ENCODE measurements around the gene POLE2. TPM values are rescaled to one million over a fixed set of nuclear protein-coding genes. Genes with fewer than 3 reads are reported as not detected.
"Not testable (repeated sequence)": the region's sequence is repeated elsewhere in the genome, so short reads cannot be mapped to it uniquely, and the experiment has no call there.

Gene POLE2, protein sequence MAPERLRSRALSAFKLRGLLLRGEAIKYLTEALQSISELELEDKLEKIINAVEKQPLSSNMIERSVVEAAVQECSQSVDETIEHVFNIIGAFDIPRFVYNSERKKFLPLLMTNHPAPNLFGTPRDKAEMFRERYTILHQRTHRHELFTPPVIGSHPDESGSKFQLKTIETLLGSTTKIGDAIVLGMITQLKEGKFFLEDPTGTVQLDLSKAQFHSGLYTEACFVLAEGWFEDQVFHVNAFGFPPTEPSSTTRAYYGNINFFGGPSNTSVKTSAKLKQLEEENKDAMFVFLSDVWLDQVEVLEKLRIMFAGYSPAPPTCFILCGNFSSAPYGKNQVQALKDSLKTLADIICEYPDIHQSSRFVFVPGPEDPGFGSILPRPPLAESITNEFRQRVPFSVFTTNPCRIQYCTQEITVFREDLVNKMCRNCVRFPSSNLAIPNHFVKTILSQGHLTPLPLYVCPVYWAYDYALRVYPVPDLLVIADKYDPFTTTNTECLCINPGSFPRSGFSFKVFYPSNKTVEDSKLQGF
- 22.0 and 36.1 TPM in 2 replicates for total RNA-seq

DNA sequence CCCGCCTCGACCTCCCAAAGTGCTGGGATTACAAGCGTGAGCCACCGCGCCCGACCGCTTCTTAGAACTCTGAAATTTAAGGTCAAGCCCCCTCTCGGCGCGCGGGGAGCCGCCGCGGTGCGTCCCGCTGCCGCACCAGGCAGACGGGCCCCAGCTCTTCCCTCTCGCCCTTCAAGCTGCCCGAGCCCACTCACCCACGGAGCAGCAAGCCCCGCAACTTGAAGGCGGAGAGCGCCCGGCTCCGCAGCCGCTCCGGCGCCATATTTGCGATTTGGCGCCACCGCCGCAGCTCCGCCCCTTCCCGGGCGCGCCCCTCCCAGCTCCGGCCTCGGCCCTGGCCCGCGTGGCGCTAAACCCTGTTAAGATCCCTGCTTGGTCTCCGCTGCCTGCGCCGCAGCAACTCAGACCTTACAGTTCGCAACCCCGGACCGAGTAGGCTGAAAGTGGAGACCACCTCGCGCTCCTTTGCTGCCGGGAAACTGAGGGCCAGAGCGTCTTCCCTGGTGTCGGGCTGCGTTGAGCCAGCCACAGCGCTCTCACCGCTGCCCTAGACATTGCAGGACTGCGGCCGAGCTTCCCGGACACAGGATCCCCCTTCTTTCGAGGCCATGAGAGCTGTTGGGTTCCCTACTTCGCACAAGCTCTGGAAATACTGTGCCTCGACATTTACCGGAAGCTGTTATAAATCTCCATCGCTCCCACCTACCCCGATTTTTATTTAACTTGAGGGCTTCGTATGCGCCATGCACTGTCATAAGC, at the start of gene POLE2:
TSS of gene POLE2 (minus strand) at position 273 of the 759 bp plus-strand sequence. CDS start at position 262, 11 bp downstream.
- no peak for DNase-seq (ENCODE audit: low read depth)
- peak within 1 kb of the TSS; percentile 79 for H3K4me3 ChIP-seq (ENCODE audit: low read depth, low read length)
- TF ChIP-seq CTCF (conservative IDR thresholded peaks at IDR 0.05; ENCODE audit: low read depth, low read length): no peak

GRCh38 chr14:49735669-49736068, 47.7 kb upstream of the POLE2 start:
- not testable (repeated sequence) for DNase-seq (ENCODE audit: low read depth); H3K4me3 ChIP-seq (ENCODE audit: low read depth, low read length)

GRCh38 chr14:49733836-49734235, 45.8 kb upstream of the POLE2 start:
- no peak for DNase-seq (ENCODE audit: low read depth)
- no peak for TF ChIP-seq CTCF (conservative IDR thresholded peaks at IDR 0.05; ENCODE audit: low read depth, low read length)
- no peak overlapping the region for H3K4me3 ChIP-seq (ENCODE audit: low read depth, low read length)

DNA sequence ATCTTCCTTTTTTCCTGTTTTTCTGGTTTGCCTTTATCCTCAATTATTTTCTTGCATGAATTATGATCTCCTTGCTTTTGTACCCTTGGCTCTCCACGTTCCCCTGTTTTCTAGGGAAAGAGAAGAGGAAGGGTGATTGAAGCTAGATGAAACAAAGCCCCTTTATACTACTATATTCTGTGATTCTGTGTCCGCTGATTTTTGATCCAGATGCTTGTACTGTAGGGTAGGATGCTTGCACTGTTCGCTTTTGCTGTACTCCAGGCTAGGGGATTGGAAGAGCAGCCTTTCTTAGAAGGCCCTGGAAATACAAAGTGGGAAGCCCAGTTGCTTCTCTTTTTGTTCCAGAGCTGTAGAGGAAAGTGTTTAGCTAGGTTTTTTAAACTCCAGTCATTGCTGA, 44.9 kb upstream of the POLE2 start:
- TF ChIP-seq CTCF (conservative IDR thresholded peaks at IDR 0.05; ENCODE audit: low read depth, low read length): no peak
- DNase-seq (ENCODE audit: low read depth): no peak
- no peak overlapping the region for H3K4me3 ChIP-seq (ENCODE audit: low read depth, low read length)

- no peak for DNase-seq (ENCODE audit: low read depth)
- TF ChIP-seq CTCF (conservative IDR thresholded peaks at IDR 0.05; ENCODE audit: low read depth, low read length): no peak
- H3K4me3 ChIP-seq (ENCODE audit: low read depth, low read length): no peak overlapping the region
These were observed 39.2 kb upstream of the POLE2 start for GRCh38 chr14:49727171-49727570.

GRCh38 chr14:49721733-49722435, 33.9 kb upstream of the POLE2 start:
- H3K4me3 ChIP-seq (ENCODE audit: low read depth, low read length); DNase-seq (ENCODE audit: low read depth): not testable (repeated sequence)

DNA sequence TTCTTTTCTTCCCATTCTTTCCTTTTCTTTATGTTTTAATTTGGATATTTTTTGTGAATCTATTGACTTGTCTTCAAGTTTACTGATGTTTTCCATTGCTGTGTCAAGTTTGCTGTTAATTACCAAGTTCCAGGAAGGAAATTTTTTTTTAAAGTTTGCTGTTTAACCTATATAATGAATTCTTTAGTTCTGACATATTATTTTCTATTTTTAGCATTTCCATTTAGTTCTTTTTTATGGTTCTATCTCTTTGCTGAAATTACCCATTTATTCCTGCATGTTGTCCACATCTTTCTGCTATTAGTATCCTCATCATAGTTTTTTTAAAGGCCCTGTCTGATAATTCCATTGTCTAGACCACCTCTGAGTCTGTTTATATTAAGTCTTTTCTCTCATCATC, 32.7 kb upstream of the POLE2 start:
- no peak overlapping the region for H3K4me3 ChIP-seq (ENCODE audit: low read depth, low read length)
- no peak for TF ChIP-seq CTCF (conservative IDR thresholded peaks at IDR 0.05; ENCODE audit: low read depth, low read length)
- DNase-seq (ENCODE audit: low read depth): no peak

DNA sequence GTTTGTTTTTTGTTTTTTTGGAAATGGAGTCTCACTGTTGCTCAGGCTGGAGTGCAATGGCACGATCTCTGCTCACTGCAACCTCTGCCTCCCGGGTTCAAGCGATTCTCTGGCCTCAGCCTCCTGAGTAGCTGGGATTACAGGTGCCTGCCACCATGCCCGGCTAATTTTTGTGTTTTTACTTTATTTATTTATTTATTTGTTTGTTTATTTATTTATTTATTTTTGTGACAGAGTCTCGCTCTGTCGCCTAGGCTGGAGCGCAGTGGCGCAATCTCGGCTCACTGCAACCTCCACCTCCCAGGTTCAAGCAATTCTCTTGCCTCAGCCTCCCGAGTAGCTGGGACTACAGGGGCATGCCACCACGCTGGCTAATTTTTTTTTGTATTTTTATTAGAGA, 23.0 kb upstream of the POLE2 start:
- not testable (repeated sequence) for H3K4me3 ChIP-seq (ENCODE audit: low read depth, low read length); DNase-seq (ENCODE audit: low read depth)

GRCh38 chr14:49704471-49704870, 16.5 kb upstream of the POLE2 start:
- H3K4me3 ChIP-seq (ENCODE audit: low read depth, low read length); DNase-seq (ENCODE audit: low read depth): not testable (repeated sequence)

Measured in epithelial cell of proximal tubule (primary cell).